Activated gamma-delta T cell treated with Interleukin-2 at 50 U/mL for 16 hours (primary cell): ENCODE measurements around the gene TBX2.
A peak's percentile ranks its signal among the peaks of the same experiment; 100 is the strongest.

ENCODE experiments used
- DNase-seq: peaks from one replicate; pipeline ENCODE4 v3.0.0-alpha.2; 2020

Gene TBX2

GRCh38 chr17:61388561-61389356, 10.9 kb upstream of the TBX2 start:
- no peak for DNase-seq

- peak; percentile 38 for DNase-seq
These were observed 9.8 kb upstream of the TBX2 start for GRCh38 chr17:61389670-61390478.

- no peak for DNase-seq
These were observed 9.2 kb upstream of the TBX2 start for GRCh38 chr17:61390479-61390791.

- DNase-seq = no peak
These were observed 7.9 kb upstream of the TBX2 start for GRCh38 chr17:61391595-61392291.

- no peak for DNase-seq
These were observed 7.0 kb upstream of the TBX2 start for GRCh38 chr17:61392679-61393078.

- DNase-seq = no peak
These were observed 6.1 kb upstream of the TBX2 start for GRCh38 chr17:61393550-61393903.

- no peak for DNase-seq
These were observed 5.6 kb upstream of the TBX2 start for GRCh38 chr17:61393904-61394629.

GRCh38 chr17:61394630-61395408, 4.8 kb upstream of the TBX2 start:
- DNase-seq = no peak

- DNase-seq = no peak
These were observed 4.1 kb upstream of the TBX2 start for GRCh38 chr17:61395409-61395982.

GRCh38 chr17:61395983-61396585, 3.6 kb upstream of the TBX2 start:
- no peak for DNase-seq

GRCh38 chr17:61396586-61397085, 3.0 kb upstream of the TBX2 start:
- DNase-seq = no peak

GRCh38 chr17:61397086-61397842, 2.4 kb upstream of the TBX2 start:
- DNase-seq = no peak

- no peak for DNase-seq
These were observed 917 bp upstream of the TBX2 start for GRCh38 chr17:61398721-61399130.

GRCh38 chr17:61400066-61400716, 548 bp downstream of the TBX2 start:
- no peak for DNase-seq

- DNase-seq = no peak
These were observed 1.2 kb downstream of the TBX2 start for GRCh38 chr17:61400717-61401388.

GRCh38 chr17:61401389-61402072, 1.9 kb downstream of the TBX2 start:
- no peak for DNase-seq

- no peak for DNase-seq
These were observed 2.5 kb downstream of the TBX2 start for GRCh38 chr17:61402073-61402541.

GRCh38 chr17:61402978-61403800, 3.5 kb downstream of the TBX2 start:
- no peak for DNase-seq
